Measurements from ENCODE around the gene PDE4C. TPM values are rescaled to one million over a fixed set of nuclear protein-coding genes. Genes with fewer than 3 reads are reported as not detected.

PDE4C gene
- total and polyA plus RNA-seq, 8 donors: 0.12 to 1.3 (median 0.37) TPM; not detected in 1

GRCh38 chr19:18185538-18185937 is 40.7 kb downstream of the PDE4C start:
- Histone ChIP-seq H3K4me3 (no peak overlapping the region), H3K36me3 (no peaks in the 10 kb centered on the region), H3K27me3 (no peaks in the 10 kb centered on the region), H3K4me1 (no peaks in the 10 kb centered on the region), H3K27ac (no peak overlapping the region), H3K9me3 (no peaks in the 10 kb centered on the region)
- ATAC-seq (no peak), FAIRE-seq (no peak), DNase-seq (no peak)
- intact Hi-C loops (cut with DNase I): no loop called here
- 67 to 72% methylated on average over 6 of the region's 6 CpGs for WGBS, 2 donors
- TF ChIP-seq CTCF (IDR thresholded peaks at IDR 0.05): no peak

- H3K36me3 ChIP-seq: no peaks in the 10 kb centered on the region
- no peak for TF ChIP-seq CTCF (IDR thresholded peaks at IDR 0.05)
- H3K27me3 ChIP-seq: no peaks in the 10 kb centered on the region
- H3K4me1 ChIP-seq: no peaks in the 10 kb centered on the region
- ATAC-seq (no peak), DNase-seq (no peak), FAIRE-seq (peak; percentile 29)
- intact Hi-C loops (cut with DNase I): no loop called here
- no peak overlapping the region for H3K27ac ChIP-seq
- no peak overlapping the region for H3K4me3 ChIP-seq
- no peaks in the 10 kb centered on the region for H3K9me3 ChIP-seq
Measured at GRCh38 chr19:18183529-18183928, 42.7 kb downstream of the PDE4C start.

- 85 to 95% methylated on average over 5 of the region's 5 CpGs for WGBS, 2 donors
- TF ChIP-seq CTCF (IDR thresholded peaks at IDR 0.05): no peak
- peaks cover 0 to under 1% (median 0%) of the 10 kb centered on the region in 3 donors for H3K4me1 ChIP-seq
- H3K27ac ChIP-seq: no peak overlapping the region
- H3K9me3 ChIP-seq: no peaks in the 10 kb centered on the region
- H3K27me3 ChIP-seq: no peaks in the 10 kb centered on the region
- no peak overlapping the region for H3K4me3 ChIP-seq
- FAIRE-seq (no peak), DNase-seq (no peak), ATAC-seq (peak in 1 of 4 donors; percentile 19)
- H3K36me3 ChIP-seq: no peaks in the 10 kb centered on the region
- intact Hi-C loops (cut with DNase I): no loop called here
Measured at GRCh38 chr19:18179957-18180356, 46.3 kb downstream of the PDE4C start.

GRCh38 chr19:18176367-18177310 is 49.6 kb downstream of the PDE4C start:
- no peak overlapping the region for H3K27ac ChIP-seq
- intact Hi-C loops (cut with DNase I): no loop called here
- H3K27me3 ChIP-seq: no peaks in the 10 kb centered on the region
- ATAC-seq: no peak
- H3K4me3 ChIP-seq: no peak overlapping the region
- no peak for FAIRE-seq
- peak in 1 of 6 donors; percentile 14 for DNase-seq
- WGBS, 2 donors: 87 to 91% methylated on average over 19 of the region's 19 CpGs
- no peaks in the 10 kb centered on the region for H3K36me3 ChIP-seq
- no peak for TF ChIP-seq CTCF (IDR thresholded peaks at IDR 0.05)
- peaks cover 0 to 6% (median 3%) of the 10 kb centered on the region in 3 donors for H3K4me1 ChIP-seq
- no peaks in the 10 kb centered on the region for H3K9me3 ChIP-seq

- Histone ChIP-seq H3K27ac (peak overlapping the region in 1 of 4 donors; percentile 74), H3K9me3 (no peaks in the 10 kb centered on the region), H3K36me3 (no peaks in the 10 kb centered on the region), H3K4me1 (peaks cover 0 to 6% (median 3%) of the 10 kb centered on the region in 3 donors), H3K27me3 (no peaks in the 10 kb centered on the region), H3K4me3 (peak overlapping the region in 2 of 4 donors; percentile 5 to 70)
- ATAC-seq (no peak), FAIRE-seq (no peak), DNase-seq (peak in 1 of 6 donors; percentile 23)
- WGBS, 2 donors: 75 to 83% methylated on average over 11 of the region's 11 CpGs
- intact Hi-C loops (cut with DNase I): no loop called here
- no peak for TF ChIP-seq CTCF (IDR thresholded peaks at IDR 0.05)
Measured at GRCh38 chr19:18174983-18175382, 51.3 kb downstream of the PDE4C start.

Measured in pancreas (tissue), 10 donors.